ENCODE measurements around the gene TUFT1. TPM values are rescaled to one million over a fixed set of nuclear protein-coding genes. Genes with fewer than 3 reads are reported as not detected.
A peak's percentile ranks its signal among the peaks of the same experiment; 100 is the strongest.

The TUFT1 gene
- total RNA-seq, 1 donor from 2014 or later, result 9.0 TPM

GRCh38 chr1:151502859-151503780, 37.0 kb upstream of the TUFT1 start:
- Mint-ChIP-seq H3K27ac (ENCODE audit: unreplicated experiment) (no peak overlapping the region), H3K36me3 (ENCODE audit: unreplicated experiment) (no peaks in the 10 kb centered on the region), H3K9me3 (ENCODE audit: unreplicated experiment) (no peaks in the 10 kb centered on the region), H3K27me3 (ENCODE audit: unreplicated experiment) (peaks cover 34% of the 10 kb centered on the region), H3K4me3 (ENCODE audit: unreplicated experiment) (no peak overlapping the region), H3K4me1 (ENCODE audit: unreplicated experiment) (no peaks in the 10 kb centered on the region)
- no peak for TF ChIP-seq CTCF (IDR thresholded peaks at IDR 0.05)
- no peak for DNase-seq (ENCODE audit: extremely low spot score, unreplicated experiment)

DNA sequence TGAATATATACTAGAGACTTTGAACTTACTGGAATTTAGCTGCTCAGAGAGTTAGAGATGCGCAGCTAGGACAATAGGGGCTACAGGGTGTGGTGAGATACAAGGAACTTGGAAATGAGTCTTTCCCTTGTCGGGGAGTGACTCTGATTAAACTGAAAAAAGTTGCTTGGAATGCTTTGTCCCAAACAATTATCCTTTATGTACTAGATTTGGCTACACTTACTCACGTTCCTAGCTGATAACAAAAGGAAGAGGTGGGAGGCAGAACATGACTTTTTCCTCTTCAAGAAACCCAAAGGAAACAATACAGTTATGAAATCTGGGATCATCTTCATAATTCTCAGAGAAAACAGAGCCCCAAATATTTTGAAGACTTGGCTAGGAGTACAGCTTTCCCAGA, 35.9 kb upstream of the TUFT1 start:
- no peak overlapping the region for H3K27ac Mint-ChIP-seq (ENCODE audit: unreplicated experiment)

DNA sequence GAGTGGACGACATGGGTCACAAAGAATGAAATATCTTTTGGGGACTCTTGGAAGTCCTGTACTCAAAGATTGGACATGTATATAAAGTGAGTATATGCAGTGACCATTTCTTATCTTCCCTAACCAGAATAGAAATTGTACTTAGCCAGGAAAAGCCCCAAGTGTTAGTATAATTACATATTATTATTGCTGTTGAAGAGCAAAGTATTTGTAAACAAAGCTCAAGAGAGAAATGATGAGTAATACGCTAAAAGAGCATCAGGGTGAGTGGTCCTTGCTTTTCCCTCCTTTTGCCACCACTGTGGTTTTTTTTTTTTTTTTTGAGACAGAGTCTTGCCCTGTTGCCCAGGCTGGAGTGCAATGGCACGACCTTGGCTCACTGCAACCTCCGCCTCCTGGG, 35.4 kb upstream of the TUFT1 start:
- no peaks in the 10 kb centered on the region for H3K4me1 Mint-ChIP-seq (ENCODE audit: unreplicated experiment)
- H3K27me3 Mint-ChIP-seq (ENCODE audit: unreplicated experiment), result peaks cover 27% of the 10 kb centered on the region
- TF ChIP-seq CTCF (IDR thresholded peaks at IDR 0.05), result no peak
- no peaks in the 10 kb centered on the region for H3K36me3 Mint-ChIP-seq (ENCODE audit: unreplicated experiment)
- H3K27ac Mint-ChIP-seq (ENCODE audit: unreplicated experiment), result no peak overlapping the region
- no peak for DNase-seq (ENCODE audit: extremely low spot score, unreplicated experiment)
- no peaks in the 10 kb centered on the region for H3K9me3 Mint-ChIP-seq (ENCODE audit: unreplicated experiment)
- H3K4me3 Mint-ChIP-seq (ENCODE audit: unreplicated experiment), result no peak overlapping the region

More for the DNA sequence above, 35.9 kb upstream of the TUFT1 start:
- H3K4me3 Mint-ChIP-seq (ENCODE audit: unreplicated experiment), result no peak overlapping the region
- H3K36me3 Mint-ChIP-seq (ENCODE audit: unreplicated experiment), result no peaks in the 10 kb centered on the region
- H3K4me1 Mint-ChIP-seq (ENCODE audit: unreplicated experiment), result no peaks in the 10 kb centered on the region
- TF ChIP-seq CTCF (IDR thresholded peaks at IDR 0.05), result no peak
- no peaks in the 10 kb centered on the region for H3K9me3 Mint-ChIP-seq (ENCODE audit: unreplicated experiment)
- peaks cover 32% of the 10 kb centered on the region for H3K27me3 Mint-ChIP-seq (ENCODE audit: unreplicated experiment)
- no peak for DNase-seq (ENCODE audit: extremely low spot score, unreplicated experiment)

GRCh38 chr1:151508833-151509232, 31.3 kb upstream of the TUFT1 start:
- no peak for DNase-seq (ENCODE audit: extremely low spot score, unreplicated experiment)
- Mint-ChIP-seq H3K27ac (ENCODE audit: unreplicated experiment) (no peak overlapping the region), H3K27me3 (ENCODE audit: unreplicated experiment) (peaks cover 21% of the 10 kb centered on the region), H3K9me3 (ENCODE audit: unreplicated experiment) (no peaks in the 10 kb centered on the region), H3K4me1 (ENCODE audit: unreplicated experiment) (peaks cover 22% of the 10 kb centered on the region), H3K36me3 (ENCODE audit: unreplicated experiment) (no peaks in the 10 kb centered on the region), H3K4me3 (ENCODE audit: unreplicated experiment) (no peak overlapping the region)
- TF ChIP-seq CTCF (IDR thresholded peaks at IDR 0.05), result no peak

DNA sequence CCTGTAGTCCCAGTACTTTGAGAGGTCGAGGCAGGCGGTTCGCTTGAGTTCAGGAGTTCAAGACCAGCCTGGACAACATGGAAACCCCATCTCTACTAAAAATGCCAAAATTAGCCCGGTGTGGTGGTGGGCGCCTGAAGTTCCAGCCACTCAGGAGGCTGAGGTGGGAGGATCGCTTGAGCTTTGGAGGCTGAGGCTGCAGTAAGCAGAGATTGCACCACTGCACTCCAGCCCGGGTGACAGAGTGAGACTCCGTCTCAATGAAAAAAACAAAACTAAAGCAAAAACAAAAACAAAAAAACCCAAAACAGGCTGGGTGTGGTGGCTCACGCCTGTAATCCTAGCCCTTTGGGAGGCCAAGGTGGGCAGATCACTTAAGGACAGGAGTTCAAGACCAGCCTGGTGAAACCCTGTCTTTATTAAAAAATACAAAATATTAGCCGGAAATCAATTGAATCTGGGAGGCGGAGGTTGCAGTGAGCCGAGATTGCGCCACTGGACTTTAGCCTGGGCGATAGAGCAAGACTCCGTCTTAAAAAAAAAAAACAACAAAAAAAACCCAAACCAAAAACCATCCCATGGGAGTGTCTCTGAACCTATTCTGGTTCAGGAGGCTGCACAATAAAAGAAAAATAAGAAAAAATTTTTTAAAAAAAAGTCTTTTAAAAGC, 30.6 kb upstream of the TUFT1 start:
- Mint-ChIP-seq H3K27me3 (ENCODE audit: unreplicated experiment) (peaks cover 18% of the 10 kb centered on the region), H3K9me3 (ENCODE audit: unreplicated experiment) (no peaks in the 10 kb centered on the region), H3K27ac (ENCODE audit: unreplicated experiment) (no peak overlapping the region), H3K36me3 (ENCODE audit: unreplicated experiment) (no peaks in the 10 kb centered on the region), H3K4me3 (ENCODE audit: unreplicated experiment) (peak overlapping the region; percentile 47), H3K4me1 (ENCODE audit: unreplicated experiment) (peaks cover 22% of the 10 kb centered on the region)
- DNase-seq (ENCODE audit: extremely low spot score, unreplicated experiment), result no peak
- TF ChIP-seq CTCF (IDR thresholded peaks at IDR 0.05), result no peak

Measured in osteocyte (in vitro differentiated cells).